Natural killer cell (primary cell): ENCODE data around the gene SLC5A3. TPM values are rescaled to one million over a fixed set of nuclear protein-coding genes. Genes with fewer than 3 reads are reported as not detected.

Experiments used
- ATAC-seq, 3 donors: fragments of 150-1000 bp in 2 of 3; fragments of 200-7000 bp in 1 of 3; cut with Tn5 transposase; 1 replicate in 1 of 3; 2 replicates in 2 of 3; pipeline ENCODE4 v1.10.0; 2021; ENCODE audit warnings: mild to moderate bottlenecking in 2 of 3, moderate library complexity in 2 of 3
- DNase-seq, 2 donors: peaks; one replicate each; pipeline versions ENCODE4 v3.0.0 to v3.0.0-alpha.2; 2013 to 2021; ENCODE audit warnings: mixed read lengths in 1 of 2
- H3K27ac ChIP-seq: one replicate; pipeline ENCODE4 v1.5.1; 2013; ENCODE audit warnings: mild to moderate bottlenecking, low read length
- H3K27me3 ChIP-seq: one replicate; pipeline ENCODE4 v1.6.1; 2013; ENCODE audit warnings: low read length; ENCODE audit not compliant: control insufficient read depth, insufficient read depth
- H3K36me3 ChIP-seq: one replicate; pipeline ENCODE4 v1.6.1; 2013; ENCODE audit warnings: low read length; ENCODE audit not compliant: control insufficient read depth, insufficient read depth
- H3K4me1 ChIP-seq: one replicate; pipeline ENCODE4 v1.6.1; 2013; ENCODE audit warnings: low read length; ENCODE audit not compliant: control insufficient read depth, insufficient read depth
- H3K4me3 ChIP-seq: one replicate; pipeline ENCODE4 v1.5.1; 2013; ENCODE audit warnings: low read length
- H3K9me3 ChIP-seq: one replicate; pipeline ENCODE4 v1.6.1; 2013; ENCODE audit warnings: low read length; ENCODE audit not compliant: control insufficient read depth, insufficient read depth
- H3K27ac Mint-ChIP-seq, 2 donors: one replicate each; pipeline ENCODE4 v1.8.0; 2022; ENCODE audit warnings: mild to moderate bottlenecking in 2 of 2, mixed read lengths in 2 of 2, moderate library complexity in 1 of 2
- H3K27me3 Mint-ChIP-seq, 2 donors: one replicate each; pipeline ENCODE4 v1.8.0; 2022; ENCODE audit warnings: low read depth in 2 of 2, mixed read lengths in 2 of 2
- H3K36me3 Mint-ChIP-seq: one replicate; pipeline ENCODE4 v1.8.0; 2022; ENCODE audit warnings: mixed read lengths
- H3K4me1 Mint-ChIP-seq, 2 donors: one replicate each; pipeline ENCODE4 v1.8.0; 2022; ENCODE audit warnings: mixed read lengths in 2 of 2
- H3K4me3 Mint-ChIP-seq: one replicate; pipeline ENCODE4 v1.8.0; 2022; ENCODE audit warnings: mild to moderate bottlenecking, moderate library complexity, mixed read lengths
- H3K9me3 Mint-ChIP-seq, 2 donors: one replicate each; pipeline ENCODE4 v1.8.0; 2022; ENCODE audit warnings: mixed read lengths in 2 of 2
- WGBS: methylation state at CpG from one replicate; pipeline ENCODE4 v1.1.7; 2013; ENCODE audit warnings: missing lambda C conversion rate; ENCODE audit not compliant: insufficient coverage; 5-methylcytosine and 5-hydroxymethylcytosine counted together
- intact Hi-C: fragments of 100-400 bp; cut with micrococcal nuclease; formaldehyde crosslinking; loops from one replicate; pipeline ENCODE4 v1.14.2; 2022
- total RNA-seq, 4 donors: library from RNA; stranded (reverse); fragments of 120-200 nt in 1 of 4; gene quantifications; one replicate each; pipeline versions ENCODE4 v1.2.3 to v1.2.4, GENCODE V29; 2013 to 2022
- TF ChIP-seq, protein P1 (sequence below): fragments of 200-600 bp; IDR thresholded peaks from one replicate; pipeline ENCODE4 v1.8.0; 2022; ENCODE audit warnings: antibody characterized with exemption

SLC5A3 gene
- total RNA-seq, 3 donors from 2014 or later (not counting 1 experiment from before 2014, with no cell fraction given): 14.5 to 25.1 (median 17.9) TPM

DNA sequence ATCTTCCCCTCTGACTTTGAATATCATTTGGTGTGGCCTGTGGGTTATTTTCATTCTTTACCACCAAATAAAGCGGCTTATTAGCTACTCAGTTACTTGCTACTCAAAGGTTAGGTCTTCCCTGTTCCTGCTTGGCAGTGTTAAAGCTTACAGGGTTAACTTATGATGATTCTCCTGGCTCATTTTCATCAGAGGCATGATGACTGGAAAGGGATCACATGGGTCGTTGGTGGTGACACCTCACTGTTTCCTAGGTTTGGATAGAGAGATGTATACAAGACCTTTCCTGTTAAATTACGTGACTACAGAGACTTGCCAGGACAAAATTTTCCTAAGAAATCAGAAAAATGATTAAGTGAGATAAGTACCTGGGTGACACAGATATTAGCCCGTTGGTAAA, 27.4 kb downstream of the SLC5A3 start:
- intact Hi-C loops: no loop called here
- Mint-ChIP-seq H3K27me3 (no peaks in the 10 kb centered on the region), H3K4me3 (no peak overlapping the region), H3K27ac (peak overlapping the region; percentile 58 to 63), H3K4me1 (peaks cover 87 to 93% of the 10 kb centered on the region in 2 donors), H3K36me3 (peaks cover under 1% of the 10 kb centered on the region), H3K9me3 (no peaks in the 10 kb centered on the region)
- DNase-seq: no peak
- Histone ChIP-seq H3K27ac (no peak overlapping the region), H3K36me3 (peaks cover 26% of the 10 kb centered on the region), H3K27me3 (no peaks in the 10 kb centered on the region), H3K4me1 (no peaks in the 10 kb centered on the region), H3K4me3 (no peak overlapping the region), H3K9me3 (no peaks in the 10 kb centered on the region)
- TF ChIP-seq, protein P1, sequence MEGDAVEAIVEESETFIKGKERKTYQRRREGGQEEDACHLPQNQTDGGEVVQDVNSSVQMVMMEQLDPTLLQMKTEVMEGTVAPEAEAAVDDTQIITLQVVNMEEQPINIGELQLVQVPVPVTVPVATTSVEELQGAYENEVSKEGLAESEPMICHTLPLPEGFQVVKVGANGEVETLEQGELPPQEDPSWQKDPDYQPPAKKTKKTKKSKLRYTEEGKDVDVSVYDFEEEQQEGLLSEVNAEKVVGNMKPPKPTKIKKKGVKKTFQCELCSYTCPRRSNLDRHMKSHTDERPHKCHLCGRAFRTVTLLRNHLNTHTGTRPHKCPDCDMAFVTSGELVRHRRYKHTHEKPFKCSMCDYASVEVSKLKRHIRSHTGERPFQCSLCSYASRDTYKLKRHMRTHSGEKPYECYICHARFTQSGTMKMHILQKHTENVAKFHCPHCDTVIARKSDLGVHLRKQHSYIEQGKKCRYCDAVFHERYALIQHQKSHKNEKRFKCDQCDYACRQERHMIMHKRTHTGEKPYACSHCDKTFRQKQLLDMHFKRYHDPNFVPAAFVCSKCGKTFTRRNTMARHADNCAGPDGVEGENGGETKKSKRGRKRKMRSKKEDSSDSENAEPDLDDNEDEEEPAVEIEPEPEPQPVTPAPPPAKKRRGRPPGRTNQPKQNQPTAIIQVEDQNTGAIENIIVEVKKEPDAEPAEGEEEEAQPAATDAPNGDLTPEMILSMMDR: no peak
- 93% methylated on average over 4 of the region's 4 CpGs for WGBS
- ATAC-seq: no peak

DNA sequence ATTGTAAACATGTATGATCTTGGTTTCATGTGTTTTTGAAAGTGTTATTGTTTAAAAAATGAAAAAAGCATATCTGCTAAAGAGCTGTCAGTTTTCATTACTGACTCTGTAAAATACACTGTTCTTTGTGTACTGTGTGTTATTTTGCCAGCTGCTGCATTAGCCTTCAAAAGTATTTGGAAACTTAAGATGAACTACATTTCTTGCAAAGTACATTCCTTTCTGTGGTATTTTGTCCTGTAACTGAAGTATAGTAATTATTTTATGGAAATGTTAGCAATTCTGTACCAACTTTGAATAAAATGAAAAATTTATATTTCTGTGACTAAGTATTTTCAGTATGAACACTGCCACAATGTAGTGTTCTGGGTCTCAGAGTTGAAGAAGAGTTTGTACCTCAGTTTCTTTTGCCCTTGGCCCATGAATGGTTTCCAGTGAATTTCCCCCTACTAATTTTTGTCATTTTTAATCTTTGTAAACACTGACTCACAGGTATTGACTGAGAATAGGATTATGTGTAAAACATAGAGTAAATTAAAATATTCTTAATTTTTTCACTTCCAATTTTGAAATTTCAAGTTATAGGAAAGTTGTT, 32.7 kb downstream of the SLC5A3 start:
- intact Hi-C loops: no loop called here
- no peaks in the 10 kb centered on the region for H3K9me3 Mint-ChIP-seq
- H3K4me1 Mint-ChIP-seq: peaks cover 75 to 90% of the 10 kb centered on the region in 2 donors

DNA sequence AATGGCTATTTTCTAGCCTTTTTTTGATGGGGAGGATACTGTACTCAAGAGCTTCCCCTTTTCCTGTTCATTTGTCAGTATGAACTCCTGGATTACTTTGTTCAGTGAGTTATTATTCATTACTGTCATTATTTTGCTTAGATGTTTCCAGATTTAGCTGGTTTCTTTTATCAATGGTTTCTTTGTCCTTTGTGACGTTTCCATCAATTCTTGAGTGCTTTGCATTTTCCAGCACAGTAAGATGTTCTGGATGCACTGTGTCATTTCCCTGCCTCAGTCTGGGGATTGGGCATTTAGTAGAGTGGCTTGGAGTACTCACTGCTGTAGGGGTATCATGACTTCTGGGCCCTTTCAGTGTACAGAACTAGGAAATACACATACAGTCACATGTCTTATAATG, 34.2 kb downstream of the SLC5A3 start:
- Mint-ChIP-seq H3K27me3 (no peaks in the 10 kb centered on the region), H3K9me3 (no peaks in the 10 kb centered on the region), H3K36me3 (no peaks in the 10 kb centered on the region), H3K27ac (peak overlapping the region in 1 of 2 donors; percentile 21), H3K4me1 (peaks cover 75 to 90% of the 10 kb centered on the region in 2 donors), H3K4me3 (no peak overlapping the region)
- peaks cover 4% of the 10 kb centered on the region for H3K36me3 ChIP-seq
- no peaks in the 10 kb centered on the region for H3K9me3 ChIP-seq
- no peaks in the 10 kb centered on the region for H3K27me3 ChIP-seq
- no peaks in the 10 kb centered on the region for H3K4me1 ChIP-seq
- ATAC-seq: no peak
- WGBS: 90% methylated on average over 1 of the region's 1 CpG
- no peak overlapping the region for H3K27ac ChIP-seq
- no peak overlapping the region for H3K4me3 ChIP-seq
- TF ChIP-seq, protein P1: no peak
- DNase-seq: no peak
- intact Hi-C loops: no loop called here

More for the DNA sequence above, 32.7 kb downstream of the SLC5A3 start:
- H3K36me3 Mint-ChIP-seq: no peaks in the 10 kb centered on the region
- ATAC-seq (no peak), DNase-seq (no peak)
- H3K4me3 ChIP-seq: no peak overlapping the region
- no peaks in the 10 kb centered on the region for H3K9me3 ChIP-seq
- peak overlapping the region; percentile 58 to 63 for H3K27ac Mint-ChIP-seq
- no peak overlapping the region for H3K27ac ChIP-seq
- no peaks in the 10 kb centered on the region for H3K27me3 ChIP-seq
- H3K27me3 Mint-ChIP-seq: no peaks in the 10 kb centered on the region
- TF ChIP-seq, protein P1: no peak
- peaks cover 11% of the 10 kb centered on the region for H3K36me3 ChIP-seq
- H3K4me1 ChIP-seq: no peaks in the 10 kb centered on the region
- H3K4me3 Mint-ChIP-seq: no peak overlapping the region

DNA sequence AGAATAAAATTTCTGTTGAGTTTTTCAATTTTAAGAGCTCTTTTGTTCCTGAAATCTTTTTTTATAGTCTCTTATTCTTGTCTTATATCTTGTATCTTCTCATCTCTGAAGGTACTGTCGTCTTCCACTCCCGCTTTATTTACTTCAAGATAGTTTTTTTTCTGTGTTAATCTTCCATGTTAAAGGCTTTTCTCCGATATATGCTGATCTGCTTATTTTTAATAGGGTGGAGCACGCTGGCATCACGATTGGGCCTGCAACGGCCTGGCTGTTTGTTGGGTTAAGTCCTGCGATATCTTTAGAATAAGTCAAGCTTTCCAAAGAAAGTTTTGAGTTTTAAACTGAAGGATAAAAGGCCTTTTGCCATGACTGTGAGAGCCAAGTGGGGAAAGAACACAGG, 35.7 kb downstream of the SLC5A3 start:
- no peaks in the 10 kb centered on the region for H3K27me3 ChIP-seq
- no peaks in the 10 kb centered on the region for H3K9me3 ChIP-seq
- WGBS: 97% methylated on average over 7 of the region's 7 CpGs
- Mint-ChIP-seq H3K9me3 (no peaks in the 10 kb centered on the region), H3K27me3 (no peaks in the 10 kb centered on the region), H3K4me3 (no peak overlapping the region), H3K4me1 (peaks cover 75 to 90% of the 10 kb centered on the region in 2 donors), H3K27ac (peak overlapping the region; percentile 1 to 70), H3K36me3 (no peaks in the 10 kb centered on the region)
- no peaks in the 10 kb centered on the region for H3K36me3 ChIP-seq
- intact Hi-C loops: no loop called here
- TF ChIP-seq, protein P1: no peak
- DNase-seq: no peak
- ATAC-seq: no peak
- no peak overlapping the region for H3K27ac ChIP-seq
- no peaks in the 10 kb centered on the region for H3K4me1 ChIP-seq
- H3K4me3 ChIP-seq: no peak overlapping the region
